Prostate gland (tissue), 2 donors: ENCODE results near the gene NIPA2. TPM values are rescaled to one million over a fixed set of nuclear protein-coding genes. Genes with fewer than 3 reads are reported as not detected.

Experiments
- DNase-seq: peaks from one replicate; pipeline ENCODE4 v3.0.0-alpha.2; 2019; ENCODE audit warnings: low spot score
- H3K27ac ChIP-seq, 2 donors: fragments of 200-600 bp; sonication (generic); 2 replicates each; pipeline ENCODE4 v1.5.1; 2017 to 2019
- H3K27me3 ChIP-seq: fragments of 200-600 bp; sonication (generic); replicated peaks from 2 replicates; pipeline ENCODE4 v1.5.1; 2019; ENCODE audit not compliant: insufficient read depth
- H3K36me3 ChIP-seq, 2 donors: fragments of 200-600 bp; sonication (generic); 1 replicate in 1 of 2; 2 replicates in 1 of 2; pipeline versions ENCODE4 v1.5.1 to v1.8.1; 2017 to 2019
- H3K4me1 ChIP-seq: fragments of 200-600 bp; sonication (generic); replicated peaks from 2 replicates; pipeline ENCODE4 v1.5.1; 2019
- H3K4me3 ChIP-seq, 2 donors: fragments of 200-600 bp; sonication (generic); 2 replicates each; pipeline ENCODE4 v1.5.1; 2017 to 2019
- H3K9me3 ChIP-seq: fragments of 200-600 bp; sonication (generic); 2 replicates; pipeline ENCODE4 v1.5.1; 2017
- POLR2A ChIP-seq: fragments of 450-650 bp; IDR thresholded peaks from one replicate; pipeline ENCODE4 v1.6.1; 2016; ENCODE audit warnings: antibody characterized with exemption, mild to moderate bottlenecking
- POLR2AphosphoS5 ChIP-seq: sonication (generic); formaldehyde crosslinking; IDR thresholded peaks from one replicate; pipeline ENCODE4 v1.6.1; 2017; ENCODE audit warnings: antibody characterized with exemption
- WGBS: methylation state at CpG from one replicate; pipeline ENCODE4 v1.1.5; 2018; 5-methylcytosine and 5-hydroxymethylcytosine counted together
- intact Hi-C: fragments of 100-400 bp; cut with DNase I; formaldehyde crosslinking; loops from one replicate; pipeline ENCODE4 v1.14.2; 2022
- total RNA-seq, 2 donors: library from RNA; depleted of rRNA; stranded (reverse); fragments of >200 nt; gene quantifications; one replicate each; pipeline ENCODE4 v1.1.0, GENCODE V29; 2016
- TF ChIP-seq, protein P1 (sequence below), 4 experiments: fragments of 200-600 bp in 2 of 4; fragments of 450-650 bp in 2 of 4; sonication (generic) in 2 of 4; IDR thresholded peaks; 1 replicate in 3 of 4; 2 replicates in 1 of 4; pipeline ENCODE4 v1.5.1; 2016 to 2019; ENCODE audit warnings: antibody characterized with exemption in 4 of 4, mild to moderate bottlenecking in 2 of 4, moderate library complexity in 2 of 4

Gene NIPA2
- total RNA-seq, 2 donors from 2014 or later = 34.9 to 43.6 TPM

DNA sequence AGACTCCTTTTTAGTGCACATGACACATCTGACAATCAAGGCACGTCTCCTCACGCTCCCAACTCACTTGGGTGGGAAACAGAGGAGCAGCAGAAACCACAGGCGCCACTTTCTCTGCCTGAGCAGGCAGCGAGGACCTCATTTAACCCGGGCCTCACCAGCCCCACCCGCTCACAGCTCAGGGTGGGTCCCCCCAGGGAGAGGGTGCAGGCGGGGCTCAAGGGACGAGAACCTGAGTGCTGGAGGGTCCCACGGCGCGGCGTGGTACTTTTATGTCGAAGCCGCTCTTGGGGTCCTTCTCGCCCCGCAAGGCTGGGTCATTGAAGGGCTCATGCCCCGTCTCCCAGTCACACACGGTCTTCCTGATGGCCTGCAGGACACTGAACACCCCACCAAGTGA lies 79.1 kb downstream of the NIPA2 start:
- no peak for DNase-seq
- H3K4me3 ChIP-seq = no peak overlapping the region
- no peak for TF ChIP-seq POLR2AphosphoS5
- TF ChIP-seq, protein P1, sequence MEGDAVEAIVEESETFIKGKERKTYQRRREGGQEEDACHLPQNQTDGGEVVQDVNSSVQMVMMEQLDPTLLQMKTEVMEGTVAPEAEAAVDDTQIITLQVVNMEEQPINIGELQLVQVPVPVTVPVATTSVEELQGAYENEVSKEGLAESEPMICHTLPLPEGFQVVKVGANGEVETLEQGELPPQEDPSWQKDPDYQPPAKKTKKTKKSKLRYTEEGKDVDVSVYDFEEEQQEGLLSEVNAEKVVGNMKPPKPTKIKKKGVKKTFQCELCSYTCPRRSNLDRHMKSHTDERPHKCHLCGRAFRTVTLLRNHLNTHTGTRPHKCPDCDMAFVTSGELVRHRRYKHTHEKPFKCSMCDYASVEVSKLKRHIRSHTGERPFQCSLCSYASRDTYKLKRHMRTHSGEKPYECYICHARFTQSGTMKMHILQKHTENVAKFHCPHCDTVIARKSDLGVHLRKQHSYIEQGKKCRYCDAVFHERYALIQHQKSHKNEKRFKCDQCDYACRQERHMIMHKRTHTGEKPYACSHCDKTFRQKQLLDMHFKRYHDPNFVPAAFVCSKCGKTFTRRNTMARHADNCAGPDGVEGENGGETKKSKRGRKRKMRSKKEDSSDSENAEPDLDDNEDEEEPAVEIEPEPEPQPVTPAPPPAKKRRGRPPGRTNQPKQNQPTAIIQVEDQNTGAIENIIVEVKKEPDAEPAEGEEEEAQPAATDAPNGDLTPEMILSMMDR (IDR thresholded peaks at IDR 0.05) = no peak
- TF ChIP-seq POLR2A = no peak
- no peak overlapping the region for H3K27ac ChIP-seq
- intact Hi-C loops = no loop called here
- no peaks in the 10 kb centered on the region for H3K4me1 ChIP-seq
- 90% methylated on average over 18 of the region's 18 CpGs for WGBS
- H3K27me3 ChIP-seq = no peaks in the 10 kb centered on the region
- H3K9me3 ChIP-seq = no peaks in the 10 kb centered on the region
- peaks cover 0 to 21% of the 10 kb centered on the region in 2 donors for H3K36me3 ChIP-seq

Other genes starting within 250 kb of the NIPA2 start
- 10 to 100 TPM; 12.2 to 19.6 TPM for gene NIPA1, start 52.0 kb upstream of the NIPA2 start, total RNA-seq
- gene CYFIP1, start 141.7 kb downstream of the NIPA2 start, total RNA-seq = 100 to 1,000 TPM in 1 of 2 donors, 10 to 100 TPM in 1; 97.1 to 121 TPM
- gene TUBGCP5, start 200.9 kb downstream of the NIPA2 start, total RNA-seq = 10 to 100 TPM; 25.0 to 38.7 TPM